K562 (cell line): ENCODE data around the gene ESRRB. TPM values are rescaled to one million over a fixed set of nuclear protein-coding genes. Genes with fewer than 3 reads are reported as not detected.

ENCODE experiments used
- ATAC-seq: fragments of 200-7000 bp; cut with Tn5 transposase; 3 replicates; pipeline ENCODE4 v1.9.1; 2020; ENCODE audit warnings: moderate library complexity
- BruUV-seq: library from RNA; stranded (reverse); fragments of 400-500 nt; replicated peaks from 2 replicates; lab custom pipeline; 2021; lab: Mats Ljungman, UMichigan
- CTCF ChIA-PET: fragments of 300-600 bp; formaldehyde crosslinking; extraction: SDS; loops from one replicate; lab custom pipeline; 2021; ENCODE audit warnings: low intra/inter-chr PET ratio; lab: Yijun Ruan, JAX
- POLR2A ChIA-PET: fragments of 300-600, 350-650 bp; sonication (Branson Sonifier 250); formaldehyde crosslinking; extraction: SDS; loops from one replicate; lab custom pipeline; 2021; ENCODE audit warnings: antibody characterized with exemption, inconsistent platforms; lab: Yijun Ruan, JAX
- DNase-seq, 4 experiments: peaks; one replicate each; pipeline versions ENCODE4 v3.0.0 to v3.0.0-alpha.2; 2011 to 2018; ENCODE audit warnings: low spot score in 3 of 4, mixed read lengths in 3 of 4; ENCODE audit errors: extremely low read depth in 1 of 4
- FAIRE-seq: peaks from 2 replicates; lab custom pipeline; 2011; peaks lifted over from hg19 to GRCh38; lab: Jason Lieb, UNC
- H2AFZ ChIP-seq: 2 replicates; pipeline ENCODE4 v1.6.0; 2011; ENCODE audit warnings: low read depth, low read length, control low read depth, inconsistent platforms
- H3K27ac ChIP-seq: fragments of 200-600 bp; 3 replicates; pipeline ENCODE4 v1.8.0; 2011; ENCODE audit warnings: low read depth, mild to moderate bottlenecking, control low read depth, inconsistent platforms, low read length, moderate library complexity, mixed read lengths; ENCODE audit errors: extremely low read depth
- H3K27me3 ChIP-seq, 2 experiments: fragments of 300-600 bp in 1 of 2; 2 replicates in 1 of 2; 3 replicates in 1 of 2; pipeline versions ENCODE4 v1.6.0 to v1.8.0; 2011; ENCODE audit warnings: inconsistent platforms in 2 of 2, low read length in 2 of 2, mild to moderate bottlenecking in 1 of 2, mixed read lengths in 1 of 2, moderate library complexity in 1 of 2; ENCODE audit not compliant: control insufficient read depth in 2 of 2, insufficient read depth in 2 of 2
- H3K36me3 ChIP-seq: fragments of 300-600 bp; 3 replicates; pipeline ENCODE4 v1.8.0; 2011; ENCODE audit warnings: mild to moderate bottlenecking, low read length, inconsistent platforms; ENCODE audit not compliant: control insufficient read depth, insufficient read depth
- H3K4me1 ChIP-seq, 2 experiments: fragments of 200-600 bp in 1 of 2; replicated peaks in 1 of 2; 2 replicates in 1 of 2; 3 replicates in 1 of 2; pipeline versions ENCODE4 v1.5.1 to v1.8.0; 2011; ENCODE audit warnings: inconsistent platforms in 2 of 2, low read length in 2 of 2, mild to moderate bottlenecking in 1 of 2, mixed read lengths in 1 of 2, moderate library complexity in 1 of 2; ENCODE audit not compliant: control insufficient read depth in 2 of 2, insufficient read depth in 2 of 2
- H3K4me2 ChIP-seq: 2 replicates; pipeline ENCODE4 v1.6.1; 2011; ENCODE audit warnings: low read length, control low read depth, inconsistent platforms, mixed read lengths; ENCODE audit not compliant: insufficient read depth
- H3K4me3 ChIP-seq: fragments of 200-600 bp; sonication (generic), shearing (Covaris generic); 2 replicates; pipeline ENCODE4 v1.5.1; 2016; ENCODE audit warnings: control low read depth, inconsistent platforms
- H3K79me2 ChIP-seq: fragments of 200-600 bp; 3 replicates; pipeline ENCODE4 v1.8.0; 2011; ENCODE audit warnings: low read length, inconsistent platforms; ENCODE audit not compliant: control insufficient read depth, insufficient read depth
- H3K9ac ChIP-seq, 2 experiments: 2 replicates each; pipeline versions ENCODE4 v1.6.0 to v1.6.1; 2011; ENCODE audit warnings: low read depth in 2 of 2, low read length in 2 of 2, control low read depth in 1 of 2, inconsistent platforms in 1 of 2, mild to moderate bottlenecking in 1 of 2, mixed read lengths in 1 of 2; ENCODE audit not compliant: insufficient read depth in 1 of 2
- H3K9me1 ChIP-seq: one replicate; pipeline ENCODE4 v1.6.0; 2011; ENCODE audit warnings: inconsistent platforms, mild to moderate bottlenecking, low read length, moderate library complexity; ENCODE audit not compliant: control insufficient read depth, insufficient read depth
- H3K9me3 ChIP-seq: replicated peaks from 2 replicates; pipeline ENCODE4 v1.5.1; 2011; ENCODE audit warnings: low read depth, low read length, inconsistent platforms; ENCODE audit not compliant: control insufficient read depth, insufficient read depth
- H4K20me1 ChIP-seq: replicated peaks from 2 replicates; pipeline ENCODE4 v1.6.1; 2011; ENCODE audit warnings: low read length, inconsistent platforms, mixed read lengths; ENCODE audit not compliant: control insufficient read depth, insufficient read depth
- CCNT2 ChIP-seq: IDR thresholded peaks from 2 replicates; pipeline ENCODE4 v1.6.1; 2011; ENCODE audit warnings: borderline replicate concordance, low read depth, mild to moderate bottlenecking, moderate library complexity, mixed read lengths, low read length; ENCODE audit not compliant: insufficient read length; ENCODE audit errors: extremely low read depth
- CHCHD3 ChIP-seq: fragments of 250-450 bp; sonication (Bioruptor Pico); IDR thresholded peaks from 2 replicates; pipeline ENCODE4 v2.1.2; 2022; ENCODE audit warnings: mild to moderate bottlenecking
- EP400 ChIP-seq: fragments of 450-650 bp; IDR thresholded peaks from 2 replicates; pipeline ENCODE4 v1.6.1; 2017; ENCODE audit warnings: antibody characterized with exemption, mild to moderate bottlenecking, moderate library complexity
- ETS2 ChIP-seq: IDR thresholded peaks from 2 replicates; pipeline ENCODE4 v1.6.1; 2016; ENCODE audit warnings: borderline replicate concordance, missing genetic modification characterization, mild to moderate bottlenecking, moderate library complexity, missing compliant biosample characterization; ENCODE audit not compliant: poor library complexity, severe bottlenecking
- HIVEP1 ChIP-seq: fragments of 250-450 bp; sonication (Bioruptor Pico); IDR thresholded peaks from 2 replicates; pipeline ENCODE4 v1.4.0; 2020; ENCODE audit warnings: mild to moderate bottlenecking
- MBD1 ChIP-seq: fragments of 250-450 bp; sonication (Bioruptor Pico); IDR thresholded peaks from 2 replicates; pipeline ENCODE4 v1.8.0; 2022; ENCODE audit warnings: inconsistent platforms
- NCOA4 ChIP-seq: fragments of 450-650 bp; IDR thresholded peaks from 2 replicates; pipeline ENCODE4 v1.6.1; 2018; ENCODE audit warnings: mild to moderate bottlenecking; ENCODE audit not compliant: partially characterized antibody
- SMAD1 ChIP-seq: fragments of 150-350 bp; IDR thresholded peaks from 2 replicates; pipeline ENCODE4 v1.6.1; 2014; ENCODE audit warnings: low read length, low read depth; ENCODE audit not compliant: partially characterized antibody
- TARDBP ChIP-seq: fragments of 450-650 bp; IDR thresholded peaks from 2 replicates; pipeline ENCODE4 v1.6.1; 2016
- ZFP36 ChIP-seq: fragments of 150-350 bp; IDR thresholded peaks from 2 replicates; pipeline ENCODE4 v1.6.1; 2018; ENCODE audit warnings: low read length, low read depth; ENCODE audit not compliant: partially characterized antibody
- ZNF217 ChIP-seq: sonication (generic); formaldehyde crosslinking; IDR thresholded peaks from 2 replicates; pipeline ENCODE4 v1.8.0; 2022; ENCODE audit warnings: mild to moderate bottlenecking, missing genetic modification reagents
- ZNF764 ChIP-seq: fragments of 250-450 bp; sonication (Bioruptor Pico); IDR thresholded peaks from 2 replicates; pipeline ENCODE4 v1.4.0; 2020; ENCODE audit warnings: low read depth, mild to moderate bottlenecking, moderate library complexity
- WGBS: fragments of 100-300 bp; shearing (Covaris generic); methylation state at CpG from one replicate; pipeline ENCODE4 v1.1.6; 2016; ENCODE audit warnings: low coverage, mixed read lengths; ENCODE audit not compliant: insufficient coverage; ENCODE audit errors: missing lambda C conversion rate; 5-methylcytosine and 5-hydroxymethylcytosine counted together
- in situ Hi-C: fragments of 300-500 bp; cut with MboI; formaldehyde crosslinking; loops from 4 replicates; pipeline ENCODE4 v1.15.0; 2018; ENCODE audit warnings: inconsistent platforms, mixed read lengths
- intact Hi-C: fragments of 100-400 bp; cut with micrococcal nuclease; formaldehyde crosslinking; loops from 2 replicates; pipeline ENCODE4 v1.14.2; 2022
- polyA plus RNA-seq, 8 experiments: library from polyadenylated mRNA; depleted of rRNA in 4 of 8; stranded (reverse) in 5 of 8; unstranded in 3 of 8; fragments of >200 nt; fragmentation: Nextera tagmentation in 2 of 8; fragmentation: Illumina TruSeq in 1 of 8; extraction: Ambion mirVana in 2 of 8; extraction: Trizol in 1 of 8; gene quantifications; 2 replicates each; pipeline versions ENCODE4 v1.2.1 to v1.2.3, GENCODE V29; 2011 to 2014; ENCODE audit warnings: inconsistent platforms in 1 of 8, missing spikeins in 1 of 8
- total RNA-seq, 7 experiments: library from RNA; depleted of rRNA in 6 of 7; stranded (reverse); fragments of >200 nt in 6 of 7; fragmentation: Illumina TruSeq in 2 of 7; extraction: Trizol in 2 of 7; gene quantifications; 2 replicates each; pipeline versions ENCODE4 v1.2.1 to v1.2.3, GENCODE V29; 2011 to 2021; ENCODE audit warnings: low replicate concordance in 1 of 7

The ESRRB gene
- total and polyA plus RNA-seq, 9 of the 15 experiments (the other 6 are each of a cell fraction or from before 2014, with no cell fraction given): 3.2 to 24.7 (median 14.5) TPM

- TF ChIP-seq ETS2 (tag) (no peak), ZNF764 (CRISPR knock-in tag) (no peak), ZFP36 (no peak), MBD1 (no peak), SMAD1 (no peak), EP400 (no peak)
- TF ChIP-seq, all 486 proteins: peak for 0
Measured at GRCh38 chr14:76537906-76538647, 162.1 kb downstream of the ESRRB start (continued).

GRCh38 chr14:76538648-76539008 is 162.7 kb downstream of the ESRRB start:
- in situ Hi-C loops: no loop called here
- no peaks in the 10 kb centered on the region for H3K9me3 ChIP-seq
- H3K4me2 ChIP-seq: no peak overlapping the region
- no peaks in the 10 kb centered on the region for H3K9me1 ChIP-seq
- 17% methylated on average over 1 of the region's 1 CpG for WGBS
- ChIA-PET POLR2A (no interaction called here), CTCF (no interaction called here)
- H3K4me3 ChIP-seq: no peak overlapping the region
- H2AFZ ChIP-seq: no peak overlapping the region
- no TSS peak for BruUV-seq
- H4K20me1 ChIP-seq: no peaks in the 10 kb centered on the region
- ATAC-seq: no peak
- H3K79me2 ChIP-seq: no peaks in the 10 kb centered on the region
- no peak for DNase-seq
- no peaks in the 10 kb centered on the region; a peak in 1 of 5 replicates for H3K4me1 ChIP-seq
- no peak overlapping the region for H3K9ac ChIP-seq
- intact Hi-C loops: no loop called here
- no peak overlapping the region for H3K27ac ChIP-seq
- FAIRE-seq: no peak
- peaks cover 7 to 17% of the 10 kb centered on the region in 2 experiments for H3K27me3 ChIP-seq
- no peaks in the 10 kb centered on the region for H3K36me3 ChIP-seq
- TF ChIP-seq NCOA4: no peak
- no peak for TF ChIP-seq HIVEP1 (CRISPR knock-in tag)
- TF ChIP-seq CCNT2: no peak
- TF ChIP-seq CHCHD3 (CRISPR knock-in tag): no peak
- TF ChIP-seq ZNF217 (CRISPR knock-in tag): no peak
- TF ChIP-seq TARDBP: no peak
